Measurements from ENCODE around the gene C17orf114.

C17orf114 gene

DNA sequence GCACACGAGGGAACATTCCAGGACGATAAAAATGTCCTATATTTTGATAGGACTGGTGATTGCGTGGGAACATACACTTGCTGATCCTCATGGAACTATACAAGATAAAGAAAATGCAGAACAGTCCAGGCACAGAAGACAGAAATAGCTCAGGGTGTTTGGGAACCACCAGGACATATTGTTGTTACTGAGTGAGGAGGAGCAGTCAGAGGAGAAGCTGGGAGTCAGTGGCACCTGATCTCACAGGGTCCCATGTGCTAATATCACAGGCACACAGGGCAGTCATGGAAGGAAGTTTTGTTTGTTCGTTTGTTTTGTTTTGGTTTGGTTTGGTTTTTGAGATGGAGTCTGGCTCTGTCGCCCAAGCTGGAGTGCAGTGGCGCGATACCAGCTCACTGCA lies 10.6 kb upstream of the C17orf114 start (continued):
- no peak for TF ChIP-seq ZNF609 (CRISPR knock-in tag; IDR thresholded peaks at IDR 0.05; ENCODE audit: borderline replicate concordance)
- TF ChIP-seq CENPT (CRISPR knock-in tag; IDR thresholded peaks at IDR 0.05; ENCODE audit: low read depth), result no peak
- no peak for TF ChIP-seq ZIK1 (CRISPR knock-in tag; IDR thresholded peaks at IDR 0.05; ENCODE audit: borderline replicate concordance, low read depth)

DNA sequence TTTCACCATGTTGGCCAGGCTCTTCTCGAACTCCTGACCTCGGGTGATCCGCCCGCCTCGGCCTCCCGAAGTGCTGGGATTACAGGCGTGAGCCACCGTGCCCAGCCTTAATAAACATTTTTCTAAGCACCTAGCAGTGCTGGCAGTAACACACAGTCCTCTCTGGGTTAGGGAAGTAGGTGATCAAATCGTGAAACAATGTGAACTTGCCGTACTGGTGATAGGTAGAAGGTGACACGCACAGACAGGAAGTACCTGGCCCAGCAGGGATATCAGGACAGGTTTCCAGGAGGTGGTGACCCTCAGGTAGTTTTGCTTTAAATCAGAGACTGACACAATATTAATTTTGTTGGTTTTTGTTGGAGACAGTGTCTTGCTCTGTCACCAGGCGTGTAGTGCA lies 9.3 kb upstream of the C17orf114 start:
- Histone ChIP-seq H3K79me2 (ENCODE audit: insufficient read depth, low read length) (no peaks in the 10 kb centered on the region), H3K9ac (ENCODE audit: insufficient read depth, low read depth, low read length) (no peak overlapping the region), H3K4me3 (replicated peaks in 1 of 3; ENCODE audit: insufficient read depth in 1 of 3, low read depth in 2 of 3, low read length in 3 of 3) (no peak overlapping the region), H3K27ac (ENCODE audit: extremely low read length, insufficient read depth, low read length) (no peak overlapping the region), H3K27me3 (ENCODE audit: control insufficient read depth in 1 of 2, insufficient read depth in 2 of 2, low read length in 2 of 2) (no peaks in the 10 kb centered on the region), H2AFZ (ENCODE audit: low read length) (no peak overlapping the region), H3K9me3 (ENCODE audit: low read length) (no peaks in the 10 kb centered on the region), H3K4me1 (ENCODE audit: insufficient read depth, low read length) (peaks cover 24% of the 10 kb centered on the region), H3K4me2 (ENCODE audit: low read depth, low read length) (no peak overlapping the region), H3K36me3 (replicated peaks in 1 of 2; ENCODE audit: control insufficient read depth in 1 of 2, insufficient read depth in 2 of 2, low read length in 2 of 2) (peaks cover 9 to 10% of the 10 kb centered on the region in 2 experiments; a peak in 4 of 5 replicates), H4K20me1 (ENCODE audit: insufficient read depth, low read length) (no peaks in the 10 kb centered on the region)
- FAIRE-seq (no peak), ATAC-seq (no peak), DNase-seq (ENCODE audit: low spot score) (no peak)
- in situ Hi-C loops (cut with HindIII; ENCODE audit: extremely low pct_ligation_motif_present, low pct_unique_long_range_greater_than_20kb) (no loop called here), intact Hi-C loops (cut with micrococcal nuclease; ENCODE audit: unreplicated experiment) (no loop called here)
- ChIA-PET POLR2A (no interaction called here), CTCF (ENCODE audit: low intra/inter-chr PET ratio, low total read pairs) (no interaction called here)
- TF ChIP-seq TAF15 (IDR thresholded peaks at IDR 0.05; ENCODE audit: low read depth, low read length, poor library complexity, severe bottlenecking) (no peak), RARG (CRISPR knock-in tag; IDR thresholded peaks at IDR 0.05; ENCODE audit: low read depth) (no peak), FLYWCH1 (CRISPR knock-in tag; IDR thresholded peaks at IDR 0.05) (no peak), ZNF672 (CRISPR knock-in tag; IDR thresholded peaks at IDR 0.05) (no peak), KLF6 (CRISPR knock-in tag; IDR thresholded peaks at IDR 0.05) (no peak), SP5 (CRISPR knock-in tag; IDR thresholded peaks at IDR 0.05; ENCODE audit: borderline replicate concordance, low read depth) (no peak), EEA1 (CRISPR knock-in tag; IDR thresholded peaks at IDR 0.05; ENCODE audit: borderline replicate concordance) (no peak), MED8 (CRISPR knock-in tag; IDR thresholded peaks at IDR 0.05; ENCODE audit: insufficient replicate concordance) (no peak), ZNF788 (CRISPR knock-in tag; IDR thresholded peaks at IDR 0.05; ENCODE audit: borderline replicate concordance) (no peak), PLRG1 (conservative IDR thresholded peaks at IDR 0.05) (no peak), ZNF354B (CRISPR knock-in tag; IDR thresholded peaks at IDR 0.05) (no peak), MYNN (CRISPR knock-in tag; IDR thresholded peaks at IDR 0.05; ENCODE audit: low read depth) (no peak), AHR (CRISPR knock-in tag; IDR thresholded peaks at IDR 0.05) (no peak), ZNF564 (CRISPR knock-in tag; IDR thresholded peaks at IDR 0.05) (no peak)
- WGBS (ENCODE audit: low lambda C conversion rate), result 95% methylated on average over 12 of the region's 12 CpGs
- BruUV-seq (replicated peaks), result no TSS peak
